Smooth muscle cell (in vitro differentiated cells): ENCODE data around the gene PEX16. TPM values are rescaled to one million over a fixed set of nuclear protein-coding genes. Genes with fewer than 3 reads are reported as not detected.

Experiments
- DNase-seq: peaks from one replicate; lab custom pipeline; 2025; ENCODE audit not compliant: unreplicated experiment; lab: John Stamatoyannopoulos, UW
- H2AFZ ChIP-seq: fragments of 200-600 bp; sonication (generic); 2 replicates; pipeline ENCODE4 v1.6.0; 2016; ENCODE audit warnings: antibody characterized with exemption, low read depth, mild to moderate bottlenecking
- H3F3A ChIP-seq: fragments of 200-600 bp; sonication (generic); 2 replicates; pipeline ENCODE4 v1.6.0; 2017; ENCODE audit warnings: antibody characterized with exemption, low read depth
- H3K27ac ChIP-seq: fragments of 200-600 bp; sonication (generic); 2 replicates; pipeline ENCODE4 v1.5.1; 2016; ENCODE audit warnings: low read depth, mild to moderate bottlenecking
- H3K27me3 ChIP-seq: fragments of 200-600 bp; sonication (generic); 2 replicates; pipeline ENCODE4 v1.6.1; 2016; ENCODE audit warnings: low read depth, mild to moderate bottlenecking
- H3K36me3 ChIP-seq: fragments of 200-600 bp; sonication (generic); 2 replicates; pipeline ENCODE4 v1.5.1; 2016; ENCODE audit warnings: low read depth
- H3K4me1 ChIP-seq: fragments of 200-600 bp; sonication (generic); 2 replicates; pipeline ENCODE4 v1.5.1; 2016; ENCODE audit warnings: low read depth
- H3K4me2 ChIP-seq: fragments of 200-600 bp; sonication (generic); 2 replicates; pipeline ENCODE4 v1.6.0; 2016; ENCODE audit warnings: mild to moderate bottlenecking
- H3K4me3 ChIP-seq: fragments of 200-600 bp; sonication (generic); 2 replicates; pipeline ENCODE4 v1.5.1; 2016; ENCODE audit warnings: mild to moderate bottlenecking
- H3K79me2 ChIP-seq: fragments of 200-600 bp; sonication (generic); 2 replicates; pipeline ENCODE4 v1.6.0; 2016; ENCODE audit warnings: low read depth, mild to moderate bottlenecking
- H3K9ac ChIP-seq: fragments of 200-600 bp; sonication (generic); 2 replicates; pipeline ENCODE4 v1.6.0; 2016; ENCODE audit warnings: low read depth
- H3K9me3 ChIP-seq: fragments of 200-600 bp; sonication (generic); replicated peaks from 2 replicates; pipeline ENCODE4 v1.5.1; 2016; ENCODE audit warnings: low read depth
- H4K20me1 ChIP-seq: fragments of 200-600 bp; sonication (generic); 2 replicates; pipeline ENCODE4 v1.6.0; 2016; ENCODE audit warnings: low read depth
- WGBS: methylation state at CpG from one replicate; pipeline ENCODE4 v1.1.7; 2016; ENCODE audit warnings: low lambda C conversion rate; 5-methylcytosine and 5-hydroxymethylcytosine counted together
- polyA plus RNA-seq: library from polyadenylated mRNA; unstranded; fragments of >200 nt; fragmentation: Nextera tagmentation; extraction: Ambion mirVana; gene quantifications from 2 replicates; pipeline ENCODE4 v1.2.1, GENCODE V29; 2016
- total RNA-seq: library from RNA; depleted of rRNA; stranded (reverse); fragments of >200 nt; gene quantifications from 2 replicates; pipeline ENCODE4 v1.2.3, GENCODE V29; 2014
- TF ChIP-seq, protein P1 (sequence below): fragments of 200-600 bp; sonication (generic); IDR thresholded peaks from 2 replicates; pipeline ENCODE4 v1.5.1; 2017; ENCODE audit warnings: borderline replicate concordance, mild to moderate bottlenecking, antibody characterized with exemption; ENCODE audit not compliant: insufficient read depth, poor library complexity, severe bottlenecking

The PEX16 gene
- total and polyA plus RNA-seq, 2 experiments from 2014 or later, result 10.5 to 30.2 TPM

DNA sequence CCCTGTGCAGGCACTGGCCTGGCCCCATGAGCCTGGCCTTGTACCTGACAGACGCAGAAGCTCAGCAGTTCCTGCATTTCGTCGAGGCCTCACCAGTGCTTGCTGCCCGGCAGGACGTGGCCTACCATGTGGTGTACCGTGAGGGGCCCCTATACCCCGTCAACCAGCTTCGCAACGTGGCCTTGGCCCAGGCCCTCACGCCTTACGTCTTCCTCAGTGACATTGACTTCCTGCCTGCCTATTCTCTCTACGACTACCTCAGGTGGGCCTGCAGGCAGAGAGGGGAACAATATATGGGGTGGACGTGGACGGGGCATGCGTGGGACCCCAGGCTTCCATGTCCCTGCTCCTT is 9.6 kb upstream of the PEX16 start:
- TF ChIP-seq, protein P1, sequence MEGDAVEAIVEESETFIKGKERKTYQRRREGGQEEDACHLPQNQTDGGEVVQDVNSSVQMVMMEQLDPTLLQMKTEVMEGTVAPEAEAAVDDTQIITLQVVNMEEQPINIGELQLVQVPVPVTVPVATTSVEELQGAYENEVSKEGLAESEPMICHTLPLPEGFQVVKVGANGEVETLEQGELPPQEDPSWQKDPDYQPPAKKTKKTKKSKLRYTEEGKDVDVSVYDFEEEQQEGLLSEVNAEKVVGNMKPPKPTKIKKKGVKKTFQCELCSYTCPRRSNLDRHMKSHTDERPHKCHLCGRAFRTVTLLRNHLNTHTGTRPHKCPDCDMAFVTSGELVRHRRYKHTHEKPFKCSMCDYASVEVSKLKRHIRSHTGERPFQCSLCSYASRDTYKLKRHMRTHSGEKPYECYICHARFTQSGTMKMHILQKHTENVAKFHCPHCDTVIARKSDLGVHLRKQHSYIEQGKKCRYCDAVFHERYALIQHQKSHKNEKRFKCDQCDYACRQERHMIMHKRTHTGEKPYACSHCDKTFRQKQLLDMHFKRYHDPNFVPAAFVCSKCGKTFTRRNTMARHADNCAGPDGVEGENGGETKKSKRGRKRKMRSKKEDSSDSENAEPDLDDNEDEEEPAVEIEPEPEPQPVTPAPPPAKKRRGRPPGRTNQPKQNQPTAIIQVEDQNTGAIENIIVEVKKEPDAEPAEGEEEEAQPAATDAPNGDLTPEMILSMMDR, result no peak
- no peak overlapping the region for H3K9ac ChIP-seq
- no peaks in the 10 kb centered on the region for H3K36me3 ChIP-seq
- WGBS, result 85% methylated on average over 15 of the region's 15 CpGs
- no peaks in the 10 kb centered on the region for H3K79me2 ChIP-seq
- no peak overlapping the region for H3K27ac ChIP-seq
- no peak overlapping the region for H2AFZ ChIP-seq
- H3K4me3 ChIP-seq, result no peak overlapping the region
- H3K9me3 ChIP-seq, result no peaks in the 10 kb centered on the region
- no peak overlapping the region for H3K4me2 ChIP-seq
- peaks cover 28% of the 10 kb centered on the region for H3K27me3 ChIP-seq
- H4K20me1 ChIP-seq, result no peaks in the 10 kb centered on the region
- H3F3A ChIP-seq, result no peaks in the 10 kb centered on the region
- no peak for DNase-seq
- peaks cover under 1% of the 10 kb centered on the region for H3K4me1 ChIP-seq

DNA sequence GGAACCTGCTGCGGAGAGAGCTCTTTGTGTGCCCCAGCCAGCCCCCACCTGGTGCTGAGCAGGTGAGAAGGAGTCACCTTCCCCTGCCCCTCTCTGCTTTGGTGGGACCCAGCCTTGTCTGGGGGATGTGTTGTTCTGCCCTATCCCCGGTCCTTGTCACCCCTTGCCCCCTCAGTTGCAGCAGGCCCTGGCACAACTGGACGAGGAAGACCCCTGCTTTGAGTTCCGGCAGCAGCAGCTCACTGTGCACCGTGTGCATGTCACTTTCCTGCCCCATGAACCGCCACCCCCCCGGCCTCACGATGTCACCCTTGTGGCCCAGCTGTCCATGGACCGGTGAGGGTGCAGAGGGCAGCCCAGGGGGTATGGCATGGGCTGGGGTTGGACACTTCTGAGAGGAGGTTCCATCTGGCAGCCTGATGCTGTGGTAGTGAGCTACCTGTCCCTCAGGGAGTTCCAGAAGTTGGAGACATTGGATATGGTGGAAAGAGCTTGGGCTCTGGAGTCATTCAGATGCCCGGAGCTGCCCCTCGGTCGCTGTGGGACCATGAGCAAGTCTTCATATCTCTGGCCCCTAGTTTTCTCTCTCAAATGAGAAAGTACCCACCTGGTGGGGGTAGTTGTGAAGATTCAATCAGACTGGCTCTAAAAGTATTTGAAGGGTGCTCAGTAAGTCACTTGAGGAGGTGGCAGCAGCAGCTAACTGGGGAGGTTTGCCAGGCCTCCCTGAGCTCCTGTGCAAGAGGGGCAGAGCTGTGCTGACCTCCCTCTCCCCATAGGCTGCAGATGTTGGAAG is 9.1 kb upstream of the PEX16 start:
- H3K36me3 ChIP-seq, result no peaks in the 10 kb centered on the region
- H2AFZ ChIP-seq, result no peak overlapping the region
- no peak overlapping the region for H3K4me2 ChIP-seq
- peaks cover 33% of the 10 kb centered on the region for H3K27me3 ChIP-seq
- no peak overlapping the region for H3K27ac ChIP-seq
- H4K20me1 ChIP-seq, result no peaks in the 10 kb centered on the region
- WGBS, result 91% methylated on average over 12 of the region's 12 CpGs
- H3F3A ChIP-seq, result no peaks in the 10 kb centered on the region
- no peaks in the 10 kb centered on the region for H3K79me2 ChIP-seq
- H3K4me1 ChIP-seq, result peaks cover 6% of the 10 kb centered on the region
- DNase-seq, result no peak
- H3K9me3 ChIP-seq, result no peaks in the 10 kb centered on the region
- H3K4me3 ChIP-seq, result no peak overlapping the region
- TF ChIP-seq, protein P1, result no peak
- H3K9ac ChIP-seq, result no peak overlapping the region

DNA sequence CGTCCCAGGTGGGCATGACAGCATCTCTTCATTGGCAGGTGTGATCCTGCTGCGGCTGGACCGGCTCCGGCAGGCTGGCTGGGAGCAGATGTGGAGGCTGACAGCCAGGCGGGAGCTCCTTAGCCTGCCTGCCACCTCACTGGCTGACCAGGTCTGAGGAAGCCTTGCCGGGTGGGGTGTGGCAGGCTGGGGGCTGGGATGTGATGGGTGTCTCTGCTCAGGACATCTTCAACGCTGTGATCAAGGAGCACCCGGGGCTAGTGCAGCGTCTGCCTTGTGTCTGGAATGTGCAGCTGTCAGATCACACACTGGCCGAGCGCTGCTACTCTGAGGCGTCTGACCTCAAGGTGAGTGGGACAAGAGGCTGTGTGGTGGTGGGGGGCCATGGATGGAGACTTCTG is 8.3 kb upstream of the PEX16 start:
- 70% methylated on average over 12 of the region's 12 CpGs for whole genome bisulfite sequencing
- no peak overlapping the region for H3K4me3 ChIP-seq
- H3K36me3 ChIP-seq, result no peaks in the 10 kb centered on the region
- no peak for DNase-seq
- no peak overlapping the region for H3K9ac ChIP-seq
- H3K27me3 ChIP-seq, result peaks cover 41% of the 10 kb centered on the region
- no peak overlapping the region for H2AFZ ChIP-seq
- TF ChIP-seq, protein P1, result no peak
- peaks cover 11% of the 10 kb centered on the region for H3K4me1 ChIP-seq
- no peak overlapping the region for H3K27ac ChIP-seq
- H3K79me2 ChIP-seq, result no peaks in the 10 kb centered on the region
- no peaks in the 10 kb centered on the region for H3K9me3 ChIP-seq
- no peaks in the 10 kb centered on the region for H3F3A ChIP-seq
- no peak overlapping the region for H3K4me2 ChIP-seq
- no peaks in the 10 kb centered on the region for H4K20me1 ChIP-seq

DNA sequence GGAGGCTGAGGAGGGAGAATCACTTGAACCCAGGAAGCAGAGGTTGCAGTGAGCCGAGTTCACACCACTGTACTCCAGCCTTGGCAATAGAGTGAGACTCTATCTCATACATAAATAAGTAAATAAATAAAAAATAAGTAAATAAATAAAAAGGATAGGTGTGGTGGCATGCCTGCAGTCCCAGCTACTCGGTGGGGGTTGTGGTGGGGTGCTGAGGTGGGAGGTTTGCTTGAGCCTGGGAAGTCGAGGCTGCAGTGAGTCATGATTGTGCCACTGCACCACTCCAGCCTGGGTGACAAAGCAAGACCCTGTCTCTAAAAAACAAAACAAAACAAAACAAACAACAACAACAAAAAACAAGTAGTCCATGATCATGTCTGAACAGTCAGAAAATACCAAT is 7.9 kb upstream of the PEX16 start:
- Histone ChIP-seq H3K36me3 (no peaks in the 10 kb centered on the region), H3F3A (no peaks in the 10 kb centered on the region), H4K20me1 (no peaks in the 10 kb centered on the region), H3K27me3 (peaks cover 45% of the 10 kb centered on the region), H3K4me3 (no peak overlapping the region), H3K4me1 (peaks cover 12% of the 10 kb centered on the region), H3K79me2 (no peaks in the 10 kb centered on the region), H3K9me3 (no peaks in the 10 kb centered on the region), H3K9ac (no peak overlapping the region), H3K4me2 (no peak overlapping the region), H2AFZ (no peak overlapping the region), H3K27ac (no peak overlapping the region)
- no peak for DNase-seq
- WGBS, result 86% methylated on average over 3 of the region's 3 CpGs
- TF ChIP-seq, protein P1, result no peak
